PC-3 (cell line): Measurements from ENCODE around the gene WTAP. TPM values are rescaled to one million over a fixed set of nuclear protein-coding genes. Genes with fewer than 3 reads are reported as not detected.
A peak's percentile ranks its signal among the peaks of the same experiment; 100 is the strongest.

Experiments
- ATAC-seq: fragments of 200-7000 bp; cut with Tn5 transposase; 2 replicates; pipeline ENCODE4 v1.9.1; 2020; ENCODE audit warnings: mild to moderate bottlenecking, moderate library complexity
- BruUV-seq: library from RNA; stranded (reverse); fragments of 400-500 nt; replicated peaks from 2 replicates; lab custom pipeline; 2021; lab: Mats Ljungman, UMichigan
- CTCF ChIA-PET: fragments of 300-600 bp; sonication (Branson Sonifier 250); formaldehyde crosslinking; loops from one replicate; lab custom pipeline; 2022; ENCODE audit warnings: antibody characterized with exemption; lab: Charles Lee
- POLR2A ChIA-PET: fragments of 300-600 bp; sonication (Branson Sonifier 250); formaldehyde crosslinking; loops from one replicate; lab custom pipeline; 2022; ENCODE audit warnings: antibody characterized with exemption; ENCODE audit not compliant: unreplicated experiment; lab: Charles Lee
- DNase-seq: peaks from one replicate; pipeline ENCODE4 v3.0.0-alpha.2; 2015
- H2AFZ ChIP-seq: fragments of 300-600 bp; sonication (generic); 2 replicates; pipeline ENCODE4 v1.6.0; 2016; ENCODE audit warnings: antibody characterized with exemption, low read length
- H3F3A ChIP-seq: fragments of 300-600 bp; sonication (generic); one replicate; pipeline ENCODE4 v1.6.0; 2017; ENCODE audit warnings: antibody characterized with exemption, low read length, control low read depth, mild to moderate bottlenecking; ENCODE audit not compliant: unreplicated experiment
- H3K27ac ChIP-seq: fragments of 300-600 bp; sonication (generic); 2 replicates; pipeline ENCODE4 v1.5.1; 2016; ENCODE audit warnings: mild to moderate bottlenecking, low read length
- H3K27me3 ChIP-seq: fragments of 300-600 bp; sonication (generic); 2 replicates; pipeline ENCODE4 v1.6.1; 2016; ENCODE audit warnings: low read length, mixed read lengths
- H3K36me3 ChIP-seq: fragments of 300-600 bp; sonication (generic); 2 replicates; pipeline ENCODE4 v1.6.1; 2016; ENCODE audit warnings: low read depth, mixed run types, low read length, mixed read lengths
- H3K4me1 ChIP-seq: fragments of 300-600 bp; sonication (generic); 2 replicates; pipeline ENCODE4 v1.5.1; 2016; ENCODE audit warnings: low read length; ENCODE audit not compliant: insufficient read depth
- H3K4me2 ChIP-seq: fragments of 300-600 bp; sonication (generic); 2 replicates; pipeline ENCODE4 v1.6.0; 2016; ENCODE audit warnings: low read length
- H3K4me3 ChIP-seq: fragments of 300-600 bp; sonication (generic); 2 replicates; pipeline ENCODE4 v1.5.1; 2016; ENCODE audit warnings: mild to moderate bottlenecking, low read length, mixed read lengths
- H3K79me2 ChIP-seq: fragments of 300-600 bp; sonication (generic); 2 replicates; pipeline ENCODE4 v1.6.1; 2017; ENCODE audit warnings: low read length, mixed read lengths
- H3K9ac ChIP-seq: fragments of 300-600 bp; sonication (generic); 2 replicates; pipeline ENCODE4 v1.6.0; 2016; ENCODE audit warnings: mild to moderate bottlenecking, low read length
- H3K9me2 ChIP-seq: fragments of 300-600 bp; sonication (generic); replicated peaks from 2 replicates; pipeline ENCODE4 v1.6.1; 2016; ENCODE audit warnings: mixed run types, low read length, mixed read lengths
- H3K9me3 ChIP-seq: fragments of 300-600 bp; sonication (generic); 2 replicates; pipeline ENCODE4 v1.6.1; 2016; ENCODE audit warnings: low read length, mixed read lengths
- H4K20me1 ChIP-seq: fragments of 300-600 bp; sonication (generic); 2 replicates; pipeline ENCODE4 v1.6.1; 2016; ENCODE audit warnings: low read length, mixed read lengths
- CTCF ChIP-seq: fragments of 300-600 bp; sonication (generic); conservative IDR thresholded peaks from 2 replicates; pipeline ENCODE4 v1.5.1; 2017; ENCODE audit warnings: antibody characterized with exemption, low read depth, mild to moderate bottlenecking, low read length
- EZH2 ChIP-seq: fragments of 300-600 bp; sonication (generic); IDR thresholded peaks from one replicate; pipeline ENCODE4 v1.6.1; 2017; ENCODE audit warnings: antibody characterized with exemption, mild to moderate bottlenecking, low read length; ENCODE audit not compliant: unreplicated experiment
- EZH2phosphoT487 ChIP-seq: fragments of 300-600 bp; sonication (generic); IDR thresholded peaks from 2 replicates; pipeline ENCODE4 v1.6.1; 2018; ENCODE audit warnings: mild to moderate bottlenecking, antibody characterized with exemption, low read length, borderline replicate concordance
- intact Hi-C: fragments of 100-400 bp; cut with micrococcal nuclease; formaldehyde crosslinking; loops from 2 replicates; pipeline ENCODE4 v1.9.0; 2023
- total RNA-seq: library from RNA; depleted of rRNA; stranded (reverse); fragments of >200 nt; gene quantifications from 2 replicates; pipeline ENCODE4 v1.2.3, GENCODE V29; 2014

Gene WTAP
- total RNA-seq, 1 experiment from 2014 or later = 54.5 TPM

GRCh38 chr6:159761129-159761872 lies 34.0 kb downstream of the WTAP start:
- H3K9me3 ChIP-seq = no peaks in the 10 kb centered on the region
- peaks cover 21% of the 10 kb centered on the region for H3K4me1 ChIP-seq
- BruUV-seq = TSS peak; percentile 86
- H3K79me2 ChIP-seq = no peaks in the 10 kb centered on the region
- H3K9me2 ChIP-seq = no peaks in the 10 kb centered on the region
- ChIA-PET POLR2A (no interaction called here), CTCF (no interaction called here)
- peak; percentile 2; the same call in 1 of the 2 replicates for ATAC-seq
- TF ChIP-seq EZH2phosphoT487 (no peak), EZH2 (no peak), CTCF (no peak)
- H3K27ac ChIP-seq = peak overlapping the region; percentile 28
- no peaks in the 10 kb centered on the region for H3F3A ChIP-seq
- peak overlapping the region; percentile 87 for H3K4me3 ChIP-seq
- intact Hi-C loops = loop anchor here (2.0 kb wide), 1 partner anchor 70 kb away; no protein-coding TSS in a partner anchor
- H4K20me1 ChIP-seq = no peaks in the 10 kb centered on the region
- H3K36me3 ChIP-seq = peaks cover 8% of the 10 kb centered on the region
- DNase-seq = peak; percentile 11
- peak overlapping the region; percentile 98 for H3K4me2 ChIP-seq
- H2AFZ ChIP-seq = peak overlapping the region; percentile 78
- peak overlapping the region; percentile 97 for H3K9ac ChIP-seq
- H3K27me3 ChIP-seq = no peaks in the 10 kb centered on the region

GRCh38 chr6:159761873-159762680 lies 34.8 kb downstream of the WTAP start, which contains the start of gene ACAT2:
TSS of gene ACAT2 (plus strand) at chr6:159762045. CDS start at chr6:159762088, 43 bp downstream.
- ATAC-seq = peak; percentile 92
- H3F3A ChIP-seq = no peaks in the 10 kb centered on the region
- H3K9ac ChIP-seq = peak within 1 kb of the TSS; percentile 97
- no TSS peak for BruUV-seq
- peak within 1 kb of the TSS; percentile 98 for H3K4me2 ChIP-seq
- no peaks in the 10 kb centered on the region for H4K20me1 ChIP-seq
- H3K27ac ChIP-seq = peak within 1 kb of the TSS; percentile 95
- H3K27me3 ChIP-seq = no peaks in the 10 kb centered on the region
- intact Hi-C loops = loop anchor here (1.0 to 2.0 kb wide), 2 partner anchors 27 to 71 kb away; partner anchors contain the start of gene TCP1
- TF ChIP-seq CTCF (no peak), EZH2phosphoT487 (no peak), EZH2 (no peak)
- H2AFZ ChIP-seq = peak within 1 kb of the TSS; percentile 94
- CTCF ChIA-PET = no interaction called here
- H3K9me3 ChIP-seq = no peaks in the 10 kb centered on the region
- H3K79me2 ChIP-seq = no peaks in the 10 kb centered on the region
- peak within 1 kb of the TSS; percentile 87 for H3K4me3 ChIP-seq
- POLR2A ChIA-PET = no interaction called here
- peaks cover 21% of the 10 kb centered on the region for H3K4me1 ChIP-seq
- H3K36me3 ChIP-seq = peaks cover 3% of the 10 kb centered on the region; the same call in 1 of the 2 replicates
- H3K9me2 ChIP-seq = no peaks in the 10 kb centered on the region
- peak; percentile 92 for DNase-seq
